ENCODE results near the gene GLYR1. TPM values are rescaled to one million over a fixed set of nuclear protein-coding genes. Genes with fewer than 3 reads are reported as not detected.

Gene GLYR1
- total RNA-seq, 1 donor from 2014 or later, result 42.0 TPM

- DNase-seq, result no peak
These were observed 32.0 kb upstream of the GLYR1 start for GRCh38 chr16:4879049-4879448.

- no peak for DNase-seq
These were observed 30.2 kb upstream of the GLYR1 start for GRCh38 chr16:4877380-4877685.

DNA sequence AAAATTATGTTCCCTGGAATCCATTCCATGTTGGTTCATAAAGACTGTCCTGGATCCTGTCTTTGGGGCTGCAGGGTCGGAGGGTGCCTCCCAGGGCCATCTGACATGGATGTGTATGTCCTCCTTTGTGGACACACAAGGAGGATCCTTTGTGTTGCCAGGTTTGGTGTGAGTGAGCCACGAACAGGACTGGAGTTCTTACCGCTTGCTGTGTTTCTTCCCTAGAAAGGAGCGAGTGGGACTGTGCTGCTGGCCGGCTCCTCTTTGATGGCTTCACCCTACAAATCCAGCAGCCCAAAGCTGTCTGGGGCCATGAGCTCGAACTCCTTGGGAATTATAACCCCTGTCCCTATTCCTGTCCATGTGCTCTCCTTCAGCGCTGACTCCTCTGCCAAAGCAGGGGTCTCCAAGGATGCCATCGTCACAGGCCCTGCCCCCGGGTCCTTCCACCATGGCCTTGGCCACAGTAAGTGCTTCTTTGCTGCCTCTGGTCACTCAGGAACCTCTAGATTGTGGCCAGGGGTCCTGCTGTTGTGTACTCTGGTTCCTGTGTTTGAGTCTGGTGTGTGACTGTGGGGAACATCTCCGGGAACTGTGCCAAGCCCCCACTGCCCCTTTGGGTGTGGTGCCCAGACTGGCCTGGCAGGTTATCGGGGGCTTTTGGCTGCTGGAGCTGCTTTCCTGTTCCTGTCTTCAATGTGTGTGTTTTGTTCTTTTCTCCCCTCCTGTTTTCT, 29.7 kb upstream of the GLYR1 start:
- DNase-seq, result peak; percentile 24

DNA sequence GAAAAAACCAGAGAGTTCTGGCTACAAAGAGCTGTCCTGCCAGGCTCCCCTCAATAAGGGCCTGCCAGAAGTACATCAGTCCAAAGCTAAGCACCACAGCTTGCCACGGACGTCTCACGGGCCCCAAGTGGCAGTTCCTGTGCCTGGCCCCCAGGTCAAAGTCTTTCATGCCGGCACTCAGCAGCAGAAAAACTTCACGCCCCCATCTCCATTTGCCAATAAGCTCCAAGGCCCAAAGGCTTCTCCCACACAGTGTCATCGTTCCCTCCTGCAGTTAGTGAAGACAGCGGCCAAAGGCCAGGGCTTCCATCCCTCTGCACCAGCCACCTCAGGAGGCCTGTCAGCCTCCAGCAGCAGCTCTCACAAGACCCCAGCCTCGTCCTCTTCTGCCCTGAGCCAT, 27.6 kb upstream of the GLYR1 start:
- no peak for DNase-seq

- DNase-seq, result peak; percentile 3
These were observed 26.0 kb upstream of the GLYR1 start for GRCh38 chr16:4873091-4873490.

DNA sequence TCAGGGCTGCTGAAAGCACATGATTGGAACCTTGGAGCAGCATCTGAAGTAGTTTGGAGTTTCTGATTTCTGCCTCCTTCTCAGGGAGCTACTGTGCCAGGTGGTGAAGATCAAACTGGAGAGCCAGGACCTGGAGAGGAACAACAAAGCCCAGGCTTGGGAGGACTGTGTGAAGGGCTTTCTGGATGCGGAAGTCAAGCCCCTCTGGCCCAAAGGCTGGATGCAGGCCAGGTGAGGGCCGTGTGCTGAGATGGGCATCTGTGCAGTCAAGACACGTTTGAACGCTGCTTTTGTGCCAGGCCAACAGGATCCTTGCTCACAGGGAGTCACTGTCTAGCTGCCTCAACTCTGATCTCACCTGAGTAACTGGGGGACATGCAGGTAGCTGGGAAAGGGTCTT, 24.0 kb upstream of the GLYR1 start:
- no peak for DNase-seq

GRCh38 chr16:4870138-4870671, 23.1 kb upstream of the GLYR1 start:
- DNase-seq, result no peak

- DNase-seq, result no peak
These were observed 22.2 kb upstream of the GLYR1 start for GRCh38 chr16:4869147-4869805.

GRCh38 chr16:4868535-4868934, 21.4 kb upstream of the GLYR1 start:
- no peak for DNase-seq

DNA sequence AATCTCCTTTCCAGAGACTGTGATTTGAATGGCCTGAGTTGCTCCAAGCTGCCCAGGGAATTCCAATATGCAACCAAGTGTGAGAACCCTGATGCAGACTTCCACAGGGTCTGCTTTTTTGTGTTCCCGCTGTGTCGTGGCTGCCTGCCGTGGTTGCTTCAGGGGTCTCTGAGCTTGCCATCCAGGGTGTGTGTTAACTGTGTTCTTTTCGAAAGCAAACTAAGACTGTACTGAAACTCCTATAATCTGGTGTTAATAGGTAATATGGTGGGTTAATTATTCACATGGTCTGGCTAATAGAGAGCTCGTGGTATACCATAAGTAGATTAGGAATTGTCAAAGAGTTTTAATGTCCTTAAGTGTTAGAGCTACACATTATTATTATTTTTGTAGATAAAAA, 20.9 kb upstream of the GLYR1 start:
- DNase-seq, result no peak

- no peak for DNase-seq
These were observed 19.5 kb upstream of the GLYR1 start for GRCh38 chr16:4866586-4866985.

GRCh38 chr16:4865231-4865860, 18.3 kb upstream of the GLYR1 start:
- no peak for DNase-seq

GRCh38 chr16:4864728-4865127, 17.6 kb upstream of the GLYR1 start:
- DNase-seq, result no peak

- DNase-seq, result no peak
These were observed 15.6 kb upstream of the GLYR1 start for GRCh38 chr16:4862639-4863038.

DNA sequence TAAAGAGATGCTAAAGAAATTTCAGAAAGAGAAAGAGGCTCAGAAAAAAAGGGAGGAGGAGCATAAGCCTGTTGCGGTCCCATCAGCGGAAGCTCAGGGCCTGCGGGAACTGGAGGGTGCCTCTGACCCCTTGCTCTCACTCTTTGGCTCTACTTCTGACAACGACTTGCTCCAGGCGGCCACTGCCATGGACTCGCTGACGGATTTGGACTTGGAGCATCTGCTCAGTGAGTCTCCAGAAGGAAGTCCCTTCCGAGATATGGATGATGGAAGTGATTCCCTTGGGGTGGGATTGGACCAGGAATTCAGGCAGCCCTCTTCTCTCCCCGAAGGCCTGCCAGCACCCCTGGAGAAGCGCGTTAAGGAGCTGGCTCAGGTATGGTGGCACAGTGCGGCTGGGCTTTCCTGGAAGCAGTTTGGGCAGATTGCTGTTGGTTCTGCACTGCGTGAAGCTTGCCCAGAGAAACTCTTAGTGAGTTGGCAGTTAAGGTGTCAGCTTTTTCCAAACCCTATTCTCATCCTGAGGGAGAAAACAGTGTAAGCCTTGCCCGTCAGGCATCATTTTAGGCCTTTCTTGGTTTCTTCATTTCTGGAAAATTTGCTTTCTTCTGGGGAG, 13.7 kb upstream of the GLYR1 start:
- no peak for DNase-seq

- DNase-seq, result no peak
These were observed 12.8 kb upstream of the GLYR1 start for GRCh38 chr16:4859900-4860255.

GRCh38 chr16:4859190-4859899, 12.3 kb upstream of the GLYR1 start:
- no peak for DNase-seq

DNA sequence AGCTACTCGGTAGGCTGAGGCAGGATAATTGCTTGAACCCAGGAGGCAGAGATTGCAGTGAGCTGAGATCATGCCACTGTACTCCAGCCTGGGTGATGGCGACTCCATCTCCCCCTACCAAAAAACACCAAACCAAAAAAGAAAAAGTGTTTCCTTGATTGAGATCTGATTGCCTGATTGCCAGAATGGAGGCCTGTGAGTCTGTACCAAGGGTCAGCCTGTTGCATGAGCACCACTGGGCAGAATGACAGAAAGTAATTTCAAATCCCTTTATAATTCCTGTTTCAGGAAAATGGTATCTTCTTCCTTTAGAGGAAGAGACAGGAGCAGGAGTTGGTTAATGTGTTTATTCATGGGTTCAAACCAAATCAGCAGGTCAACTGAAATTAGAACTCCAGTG, 8.7 kb upstream of the GLYR1 start:
- DNase-seq, result no peak

GRCh38 chr16:4855371-4855770, 8.3 kb upstream of the GLYR1 start:
- no peak for DNase-seq

DNA sequence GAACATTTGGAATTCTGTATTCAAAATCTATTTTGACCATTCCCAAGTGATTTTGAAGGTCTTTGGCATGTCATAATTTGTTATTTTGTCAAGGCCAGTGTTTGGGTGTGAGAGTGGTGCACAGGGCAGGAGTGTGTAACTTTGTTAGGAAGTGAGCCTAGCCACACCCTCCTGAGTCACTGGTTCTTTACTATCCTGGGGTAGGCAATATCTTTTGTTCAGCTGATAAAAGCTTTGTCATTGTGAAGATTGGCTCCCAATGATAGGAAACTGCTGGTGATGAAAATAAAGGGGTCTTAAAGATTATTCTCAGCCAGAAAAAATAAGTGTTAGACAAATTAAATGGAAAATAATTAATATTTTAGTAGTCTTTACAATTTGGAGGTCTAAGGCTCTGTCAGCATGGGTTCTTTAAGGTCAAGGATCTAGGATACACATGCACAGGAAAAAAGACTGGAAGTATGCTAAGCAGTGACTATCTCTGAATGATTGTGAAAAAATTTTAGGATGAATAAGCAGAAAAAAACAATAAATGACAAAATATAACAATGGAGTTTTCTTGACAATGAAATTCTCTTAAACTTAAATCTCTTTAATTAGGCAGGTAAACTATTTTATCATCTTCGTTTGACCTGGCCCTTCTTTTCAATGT, 5.3 kb upstream of the GLYR1 start:
- no peak for DNase-seq

GRCh38 chr16:4850211-4850610, 3.1 kb upstream of the GLYR1 start:
- no peak for DNase-seq

Measured in tongue (tissue), 2 donors.